ENCODE results near the gene GAP43.

The GAP43 gene

DNA sequence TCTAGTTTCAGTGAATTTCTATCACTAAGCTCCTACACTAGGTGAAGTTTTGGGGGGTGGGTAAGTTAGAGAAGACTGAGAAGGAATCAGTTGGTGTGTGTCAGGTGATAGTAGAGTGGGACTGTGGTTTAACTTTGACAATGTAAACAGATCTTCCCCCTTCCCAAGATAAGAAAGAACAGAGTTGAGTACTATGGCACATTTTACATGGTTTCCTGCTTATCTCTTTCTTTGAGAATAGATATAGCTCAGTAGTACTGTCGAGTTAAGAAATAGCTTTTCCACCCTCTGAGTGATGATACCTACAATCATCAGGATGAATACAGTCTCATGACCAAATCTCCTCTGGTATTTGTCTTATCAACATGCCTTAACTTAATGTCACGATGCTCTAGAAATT lies 42.8 kb downstream of the GAP43 start:
- no peaks in the 10 kb centered on the region for H3K36me3 ChIP-seq
- no peaks in the 10 kb centered on the region for H3K4me1 ChIP-seq (ENCODE audit: control insufficient read depth in 1 of 2, insufficient read depth in 1 of 2, low read depth in 1 of 2, low read length in 1 of 2)
- H3K27ac ChIP-seq: no peak overlapping the region
- H3K9me3 ChIP-seq: no peaks in the 10 kb centered on the region
- peaks cover 65% of the 10 kb centered on the region for H3K27me3 ChIP-seq
- TF ChIP-seq, protein P1, sequence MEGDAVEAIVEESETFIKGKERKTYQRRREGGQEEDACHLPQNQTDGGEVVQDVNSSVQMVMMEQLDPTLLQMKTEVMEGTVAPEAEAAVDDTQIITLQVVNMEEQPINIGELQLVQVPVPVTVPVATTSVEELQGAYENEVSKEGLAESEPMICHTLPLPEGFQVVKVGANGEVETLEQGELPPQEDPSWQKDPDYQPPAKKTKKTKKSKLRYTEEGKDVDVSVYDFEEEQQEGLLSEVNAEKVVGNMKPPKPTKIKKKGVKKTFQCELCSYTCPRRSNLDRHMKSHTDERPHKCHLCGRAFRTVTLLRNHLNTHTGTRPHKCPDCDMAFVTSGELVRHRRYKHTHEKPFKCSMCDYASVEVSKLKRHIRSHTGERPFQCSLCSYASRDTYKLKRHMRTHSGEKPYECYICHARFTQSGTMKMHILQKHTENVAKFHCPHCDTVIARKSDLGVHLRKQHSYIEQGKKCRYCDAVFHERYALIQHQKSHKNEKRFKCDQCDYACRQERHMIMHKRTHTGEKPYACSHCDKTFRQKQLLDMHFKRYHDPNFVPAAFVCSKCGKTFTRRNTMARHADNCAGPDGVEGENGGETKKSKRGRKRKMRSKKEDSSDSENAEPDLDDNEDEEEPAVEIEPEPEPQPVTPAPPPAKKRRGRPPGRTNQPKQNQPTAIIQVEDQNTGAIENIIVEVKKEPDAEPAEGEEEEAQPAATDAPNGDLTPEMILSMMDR (IDR thresholded peaks at IDR 0.05): no peak
- no peak overlapping the region for H3K4me3 ChIP-seq (ENCODE audit: low read depth in 1 of 2, low read length in 1 of 2)

DNA sequence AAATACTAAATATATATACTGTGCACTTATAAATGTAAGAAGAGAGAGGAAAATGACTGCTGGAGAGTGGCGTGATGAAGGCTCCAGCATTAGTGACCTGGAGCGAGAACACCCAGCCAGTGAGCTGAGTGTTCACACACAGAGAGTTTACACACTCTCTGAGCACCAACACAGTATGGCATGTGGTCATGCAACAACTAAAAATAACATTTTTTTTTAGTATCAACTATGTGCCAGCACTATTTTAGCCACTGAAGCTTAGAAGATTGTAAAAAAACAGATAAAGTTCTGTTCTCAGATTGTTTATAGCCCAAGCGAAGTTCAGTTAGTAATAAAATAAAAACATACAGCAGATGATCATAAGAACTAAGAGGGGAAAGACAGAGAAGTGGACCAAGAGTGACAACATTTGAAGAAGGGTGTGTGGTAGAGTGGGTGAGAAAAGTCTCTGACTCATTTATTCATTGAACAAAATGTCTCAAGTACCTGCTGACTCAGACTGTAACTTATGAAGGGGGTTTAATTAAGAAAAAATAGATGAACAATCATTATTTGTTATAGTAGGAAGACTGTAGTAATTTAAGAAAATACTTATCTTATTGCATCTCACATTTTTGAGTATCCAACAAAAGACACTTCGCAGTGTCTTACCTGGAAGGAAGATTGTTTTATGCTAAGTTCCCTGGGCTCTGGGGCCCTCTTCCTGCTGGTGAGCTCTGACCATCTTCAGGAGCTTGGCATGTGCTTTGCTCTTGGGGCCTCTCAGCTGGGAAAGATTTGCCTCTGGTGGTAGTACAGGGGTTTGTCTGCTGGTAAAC lies 43.8 kb downstream of the GAP43 start:
- Histone ChIP-seq H3K4me3 (ENCODE audit: low read depth in 1 of 2, low read length in 1 of 2) (no peak overlapping the region), H3K27me3 (peaks cover 65% of the 10 kb centered on the region), H3K9me3 (no peaks in the 10 kb centered on the region), H3K4me1 (ENCODE audit: control insufficient read depth in 1 of 2, insufficient read depth in 1 of 2, low read depth in 1 of 2, low read length in 1 of 2) (no peaks in the 10 kb centered on the region), H3K27ac (no peak overlapping the region), H3K36me3 (no peaks in the 10 kb centered on the region)
- TF ChIP-seq, protein P1 (IDR thresholded peaks at IDR 0.05): no peak

DNA sequence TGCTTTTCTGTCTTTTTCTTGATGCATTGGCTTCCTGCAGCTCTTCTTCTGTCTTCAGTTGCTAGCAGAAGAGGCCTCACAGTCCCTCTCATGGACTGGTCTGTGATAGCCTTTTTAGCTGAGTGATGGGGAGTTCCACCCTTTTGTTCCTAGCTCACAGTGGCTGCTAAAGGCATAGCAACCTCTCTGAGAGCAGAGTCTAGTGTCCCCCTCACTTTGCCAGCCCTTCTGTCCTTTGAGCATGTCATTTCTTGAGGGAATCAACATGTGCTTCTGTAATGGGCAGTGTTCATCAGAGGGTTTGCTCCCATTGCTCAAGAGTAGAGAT lies 44.4 kb downstream of the GAP43 start:
- Histone ChIP-seq H3K27me3 (peaks cover 61% of the 10 kb centered on the region), H3K36me3 (no peaks in the 10 kb centered on the region), H3K27ac (no peak overlapping the region), H3K4me3 (ENCODE audit: low read depth in 1 of 2, low read length in 1 of 2) (no peak overlapping the region), H3K4me1 (ENCODE audit: control insufficient read depth in 1 of 2, insufficient read depth in 1 of 2, low read depth in 1 of 2, low read length in 1 of 2) (no peaks in the 10 kb centered on the region), H3K9me3 (no peaks in the 10 kb centered on the region)
- TF ChIP-seq, protein P1 (IDR thresholded peaks at IDR 0.05): no peak

DNA sequence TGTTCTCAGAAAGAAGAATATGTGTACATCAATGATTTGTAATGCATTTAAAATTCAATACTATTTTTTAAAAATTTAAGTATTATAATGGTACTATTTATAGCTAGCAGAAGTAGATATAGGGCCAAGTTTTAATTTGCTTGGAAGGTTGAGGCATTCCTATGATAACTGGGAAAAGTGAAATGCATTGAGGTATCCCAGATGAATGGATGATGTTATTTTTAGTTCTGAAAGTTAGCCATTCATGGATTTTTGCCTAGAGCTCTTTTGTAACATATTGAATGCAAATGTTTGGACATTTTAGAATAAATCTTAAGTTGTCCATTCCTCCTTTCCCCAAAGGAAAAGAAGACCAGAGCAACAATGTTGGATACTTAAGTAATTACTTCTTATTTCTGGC lies 47.6 kb downstream of the GAP43 start:
- no peaks in the 10 kb centered on the region for H3K4me1 ChIP-seq (ENCODE audit: control insufficient read depth in 1 of 2, insufficient read depth in 1 of 2, low read depth in 1 of 2, low read length in 1 of 2)
- H3K36me3 ChIP-seq: no peaks in the 10 kb centered on the region
- peaks cover 45% of the 10 kb centered on the region for H3K27me3 ChIP-seq
- no peak overlapping the region for H3K4me3 ChIP-seq (ENCODE audit: low read depth in 1 of 2, low read length in 1 of 2)
- H3K27ac ChIP-seq: no peak overlapping the region
- TF ChIP-seq, protein P1 (IDR thresholded peaks at IDR 0.05): no peak
- no peaks in the 10 kb centered on the region for H3K9me3 ChIP-seq

DNA sequence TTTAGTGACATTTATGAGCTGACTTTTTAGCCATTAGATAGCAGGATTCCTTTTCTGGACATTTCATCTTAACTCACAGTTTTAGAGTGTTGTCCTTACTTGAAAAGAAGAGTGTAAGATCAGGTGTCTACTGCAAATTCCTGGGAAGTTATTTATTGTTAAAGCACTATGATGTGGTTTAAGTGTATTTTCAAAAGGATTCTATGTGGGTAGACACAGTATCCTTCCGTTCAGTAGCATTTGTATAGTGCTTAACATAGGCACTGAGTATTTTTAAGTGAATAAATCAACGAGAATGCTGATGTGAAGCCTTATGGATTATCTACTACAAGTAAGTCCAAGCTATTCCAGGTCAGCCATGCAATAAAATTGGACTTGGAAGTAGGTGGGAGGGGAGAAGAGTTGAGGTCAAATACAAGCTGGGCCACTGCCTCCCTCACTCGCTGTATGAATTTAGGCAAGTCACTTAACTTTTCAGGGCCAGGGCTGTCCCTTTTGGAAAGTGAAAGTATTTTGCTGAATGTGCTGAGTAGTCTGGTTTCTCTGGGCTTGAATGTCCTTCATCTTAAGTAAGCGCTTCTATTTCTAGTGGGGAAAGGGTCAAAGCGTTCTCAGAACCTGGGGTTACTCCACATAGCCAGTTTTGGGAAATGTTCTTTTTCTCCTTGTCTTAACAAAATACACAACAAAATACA lies 48.6 kb downstream of the GAP43 start:
- Histone ChIP-seq H3K36me3 (no peaks in the 10 kb centered on the region), H3K9me3 (no peaks in the 10 kb centered on the region), H3K4me1 (ENCODE audit: control insufficient read depth in 1 of 2, insufficient read depth in 1 of 2, low read depth in 1 of 2, low read length in 1 of 2) (no peaks in the 10 kb centered on the region), H3K4me3 (ENCODE audit: low read depth in 1 of 2, low read length in 1 of 2) (no peak overlapping the region), H3K27ac (no peak overlapping the region), H3K27me3 (peaks cover 39% of the 10 kb centered on the region)
- TF ChIP-seq, protein P1 (IDR thresholded peaks at IDR 0.05): no peak
